HepG2 (cell line): ENCODE measurements around the gene AJM1. TPM values are rescaled to one million over a fixed set of nuclear protein-coding genes. Genes with fewer than 3 reads are reported as not detected.

Source experiments
- ATAC-seq: fragments of 200-7000 bp; cut with Tn5 transposase; 3 replicates; pipeline ENCODE4 v1.9.1; 2020; ENCODE audit warnings: mild to moderate bottlenecking, moderate library complexity
- BruUV-seq: library from RNA; stranded (reverse); fragments of 400-500 nt; replicated peaks from 2 replicates; lab custom pipeline; 2021; lab: Mats Ljungman, UMichigan
- CTCF ChIA-PET: fragments of 300-600 bp; formaldehyde crosslinking; extraction: SDS; loops from one replicate; lab custom pipeline; 2021; ENCODE audit warnings: low total read pairs, inconsistent platforms, low intra/inter-chr PET ratio; lab: Yijun Ruan, JAX
- POLR2A ChIA-PET: fragments of 350-600 bp; sonication (Branson Sonifier 250); formaldehyde crosslinking; loops from one replicate; lab custom pipeline; 2020; ENCODE audit warnings: antibody characterized with exemption, inconsistent platforms; lab: Yijun Ruan, JAX
- DNase-seq: peaks from one replicate; pipeline ENCODE4 v3.0.0-alpha.2; 2015; ENCODE audit warnings: low spot score
- FAIRE-seq: peaks from 3 replicates; lab custom pipeline; 2011; peaks lifted over from hg19 to GRCh38; lab: Jason Lieb, UNC
- H2AFZ ChIP-seq: one replicate; pipeline ENCODE4 v1.6.1; 2011; ENCODE audit warnings: low read length, inconsistent platforms
- H3K27ac ChIP-seq: fragments of 300-600 bp; 3 replicates; pipeline ENCODE4 v1.8.0; 2011; ENCODE audit warnings: mixed run types, mild to moderate bottlenecking, mixed read lengths, low read length, inconsistent platforms; ENCODE audit not compliant: insufficient read depth; ENCODE audit errors: extremely low read length
- H3K27me3 ChIP-seq, 2 experiments: fragments of 200-600 bp in 1 of 2; 2 replicates in 1 of 2; 3 replicates in 1 of 2; pipeline versions ENCODE4 v1.6.0 to v1.8.0; 2011; ENCODE audit warnings: low read length in 2 of 2, mild to moderate bottlenecking in 2 of 2, moderate library complexity in 2 of 2, inconsistent platforms in 1 of 2; ENCODE audit not compliant: insufficient read depth in 2 of 2, control insufficient read depth in 1 of 2
- H3K36me3 ChIP-seq, 2 experiments: fragments of 200-600 bp in 1 of 2; replicated peaks in 1 of 2; 2 replicates in 1 of 2; 3 replicates in 1 of 2; pipeline versions ENCODE4 v1.5.1 to v1.8.0; 2011; ENCODE audit warnings: low read length in 2 of 2, inconsistent platforms in 1 of 2; ENCODE audit not compliant: insufficient read depth in 2 of 2, control insufficient read depth in 1 of 2
- H3K4me1 ChIP-seq: 2 replicates; pipeline ENCODE4 v1.5.1; 2012; ENCODE audit warnings: low read length, inconsistent platforms; ENCODE audit not compliant: insufficient read depth
- H3K4me2 ChIP-seq: 2 replicates; pipeline ENCODE4 v1.6.0; 2011; ENCODE audit warnings: low read depth, low read length, inconsistent platforms
- H3K4me3 ChIP-seq, 3 experiments: fragments of 200-600 bp in 1 of 3; sonication (generic), shearing (Covaris generic) in 1 of 3; replicated peaks in 1 of 3; 2 replicates each; pipeline ENCODE4 v1.5.1; 2011 to 2016; ENCODE audit warnings: low read length in 3 of 3, inconsistent platforms in 2 of 3, low read depth in 2 of 3, mild to moderate bottlenecking in 2 of 3, control low read depth in 1 of 3, mixed read lengths in 1 of 3; ENCODE audit not compliant: insufficient read depth in 1 of 3
- H3K79me2 ChIP-seq: one replicate; pipeline ENCODE4 v1.6.1; 2011; ENCODE audit warnings: low read length, inconsistent platforms; ENCODE audit not compliant: insufficient read depth
- H3K9ac ChIP-seq: 2 replicates; pipeline ENCODE4 v1.6.0; 2011; ENCODE audit warnings: mild to moderate bottlenecking, low read depth, low read length, inconsistent platforms; ENCODE audit not compliant: insufficient read depth
- H3K9me3 ChIP-seq: 2 replicates; pipeline ENCODE4 v1.5.1; 2012; ENCODE audit warnings: mild to moderate bottlenecking, low read length
- H4K20me1 ChIP-seq: 2 replicates; pipeline ENCODE4 v1.6.0; 2011; ENCODE audit warnings: inconsistent platforms, mild to moderate bottlenecking, low read length, moderate library complexity; ENCODE audit not compliant: insufficient read depth
- ELK4 ChIP-seq: sonication (generic); formaldehyde crosslinking; IDR thresholded peaks from 2 replicates; pipeline ENCODE4 v1.9.0; 2021; ENCODE audit warnings: missing genetic modification reagents, borderline replicate concordance
- GATA4 ChIP-seq: sonication (generic); IDR thresholded peaks from 2 replicates; pipeline ENCODE4 v1.6.1; 2016; ENCODE audit warnings: antibody characterized with exemption, low read depth, borderline replicate concordance
- GLI4 ChIP-seq: sonication (generic); formaldehyde crosslinking; IDR thresholded peaks from 2 replicates; pipeline ENCODE4 v1.5.1; 2020; ENCODE audit warnings: missing genetic modification reagents, mild to moderate bottlenecking, moderate library complexity, borderline replicate concordance
- GZF1 ChIP-seq: sonication (generic); formaldehyde crosslinking; IDR thresholded peaks from 2 replicates; pipeline ENCODE4 v1.5.1; 2020; ENCODE audit warnings: mild to moderate bottlenecking, missing genetic modification reagents
- KDM5B ChIP-seq: sonication (generic); formaldehyde crosslinking; IDR thresholded peaks from 2 replicates; pipeline ENCODE4 v1.4.0; 2020; ENCODE audit warnings: missing genetic modification reagents, mild to moderate bottlenecking, borderline replicate concordance
- PAF1 ChIP-seq: IDR thresholded peaks from 2 replicates; pipeline ENCODE4 v1.6.1; 2016; ENCODE audit warnings: missing genetic modification reagents, missing compliant biosample characterization
- PCBP2 ChIP-seq: fragments of 200-400 bp; formaldehyde crosslinking; optimal IDR thresholded peaks from 2 replicates; pipeline ENCODE3; 2018; ENCODE audit warnings: low read length, low read depth; ENCODE audit not compliant: poor library complexity, severe bottlenecking
- RBM22 ChIP-seq: fragments of 200-400 bp; formaldehyde crosslinking; optimal IDR thresholded peaks from 2 replicates; pipeline ENCODE3; 2017; ENCODE audit warnings: mild to moderate bottlenecking, low read length, moderate library complexity
- SOX5 ChIP-seq: IDR thresholded peaks from 2 replicates; pipeline ENCODE4 v1.6.1; 2016; ENCODE audit warnings: borderline replicate concordance
- SOX6 ChIP-seq, 2 experiments: fragments of 450-650 bp in 1 of 2; sonication (generic) in 1 of 2; formaldehyde crosslinking in 1 of 2; IDR thresholded peaks; 2 replicates each; pipeline versions ENCODE4 v1.4.0 to v1.6.1; 2017 to 2020; ENCODE audit warnings: antibody characterized with exemption in 1 of 2, mild to moderate bottlenecking in 1 of 2, missing genetic modification reagents in 1 of 2
- TCF12 ChIP-seq, 2 experiments: fragments of 450-650 bp in 1 of 2; sonication (generic) in 1 of 2; formaldehyde crosslinking in 1 of 2; IDR thresholded peaks; 2 replicates each; pipeline versions ENCODE4 v1.6.1 to v1.8.0; 2017 to 2022; ENCODE audit warnings: antibody characterized with exemption in 1 of 2, mild to moderate bottlenecking in 1 of 2, missing genetic modification reagents in 1 of 2, moderate library complexity in 1 of 2
- THYN1 ChIP-seq: sonication (generic); formaldehyde crosslinking; IDR thresholded peaks from 2 replicates; pipeline ENCODE4 v1.8.1; 2023; ENCODE audit warnings: low read depth, mild to moderate bottlenecking, moderate library complexity, missing genetic modification reagents, borderline replicate concordance
- U2AF2 ChIP-seq: fragments of 200-400 bp; formaldehyde crosslinking; IDR thresholded peaks from 2 replicates; pipeline ENCODE4 v1.6.1; 2017; ENCODE audit warnings: low read depth, mild to moderate bottlenecking, low read length
- ZBTB34 ChIP-seq: sonication (generic); formaldehyde crosslinking; IDR thresholded peaks from 2 replicates; pipeline ENCODE4 v1.8.0; 2022; ENCODE audit warnings: mild to moderate bottlenecking, missing genetic modification reagents
- ZNF160 ChIP-seq: sonication (generic); formaldehyde crosslinking; IDR thresholded peaks from 2 replicates; pipeline ENCODE4 v1.8.0; 2022; ENCODE audit warnings: mild to moderate bottlenecking, inconsistent platforms, missing genetic modification reagents
- ZNF20 ChIP-seq: sonication (generic); formaldehyde crosslinking; IDR thresholded peaks from 2 replicates; pipeline ENCODE4 v1.4.0; 2020; ENCODE audit warnings: mild to moderate bottlenecking, moderate library complexity, missing genetic modification reagents
- ZNF292 ChIP-seq: sonication (generic); formaldehyde crosslinking; IDR thresholded peaks from 2 replicates; pipeline ENCODE4 v1.8.1; 2022; ENCODE audit warnings: mild to moderate bottlenecking, low read depth, missing genetic modification reagents, borderline replicate concordance
- ZNF431 ChIP-seq: sonication (generic); formaldehyde crosslinking; IDR thresholded peaks from 2 replicates; pipeline ENCODE4 v1.9.0; 2022; ENCODE audit warnings: missing genetic modification reagents, low read depth, mild to moderate bottlenecking, borderline replicate concordance
- ZNF75D ChIP-seq: sonication (generic); formaldehyde crosslinking; IDR thresholded peaks from 2 replicates; pipeline ENCODE4 v1.8.1; 2023; ENCODE audit warnings: missing genetic modification reagents, mild to moderate bottlenecking, borderline replicate concordance
- ZNF788 ChIP-seq: sonication (generic); formaldehyde crosslinking; IDR thresholded peaks from 2 replicates; pipeline ENCODE4 v1.5.0; 2020; ENCODE audit warnings: mild to moderate bottlenecking, missing genetic modification reagents, borderline replicate concordance
- WGBS: methylation state at CpG from one replicate; pipeline ENCODE4 v1.1.6; 2017; ENCODE audit warnings: low lambda C conversion rate; 5-methylcytosine and 5-hydroxymethylcytosine counted together
- in situ Hi-C: cut with HindIII; loops from 2 replicates; pipeline ENCODE4 v1.10.0; 2017; ENCODE audit warnings: low pct_unique_long_range_greater_than_20kb; ENCODE audit not compliant: extremely low pct_ligation_motif_present
- intact Hi-C: fragments of 100-400 bp; cut with micrococcal nuclease; formaldehyde crosslinking; loops from one replicate; pipeline ENCODE4 v1.10.0; 2022; ENCODE audit not compliant: unreplicated experiment
- polyA plus RNA-seq, 8 experiments: library from polyadenylated mRNA; depleted of rRNA in 3 of 8; stranded (reverse) in 7 of 8; unstranded in 1 of 8; fragments of >200 nt; fragmentation: Illumina TruSeq in 4 of 8; extraction: Trizol in 4 of 8; gene quantifications; 2 replicates each; pipeline versions ENCODE4 v1.2.1 to v1.2.3, GENCODE V29; 2011 to 2016; ENCODE audit warnings: low read depth in 4 of 8, missing spikeins in 1 of 8, mixed read lengths in 1 of 8; ENCODE audit not compliant: insufficient read depth in 1 of 8
- total RNA-seq, 5 experiments: library from RNA; depleted of rRNA; stranded (reverse); fragments of >200 nt; fragmentation: Illumina TruSeq; extraction: Trizol; gene quantifications; 2 replicates each; pipeline ENCODE4 v1.2.3, GENCODE V29; 2016; ENCODE audit warnings: low read depth in 1 of 5

The AJM1 gene
- total and polyA plus RNA-seq, 2 of the 13 experiments (the other 11 are each of a cell fraction or from before 2014, with no cell fraction given) = 1.1 to 1.2 TPM

DNA sequence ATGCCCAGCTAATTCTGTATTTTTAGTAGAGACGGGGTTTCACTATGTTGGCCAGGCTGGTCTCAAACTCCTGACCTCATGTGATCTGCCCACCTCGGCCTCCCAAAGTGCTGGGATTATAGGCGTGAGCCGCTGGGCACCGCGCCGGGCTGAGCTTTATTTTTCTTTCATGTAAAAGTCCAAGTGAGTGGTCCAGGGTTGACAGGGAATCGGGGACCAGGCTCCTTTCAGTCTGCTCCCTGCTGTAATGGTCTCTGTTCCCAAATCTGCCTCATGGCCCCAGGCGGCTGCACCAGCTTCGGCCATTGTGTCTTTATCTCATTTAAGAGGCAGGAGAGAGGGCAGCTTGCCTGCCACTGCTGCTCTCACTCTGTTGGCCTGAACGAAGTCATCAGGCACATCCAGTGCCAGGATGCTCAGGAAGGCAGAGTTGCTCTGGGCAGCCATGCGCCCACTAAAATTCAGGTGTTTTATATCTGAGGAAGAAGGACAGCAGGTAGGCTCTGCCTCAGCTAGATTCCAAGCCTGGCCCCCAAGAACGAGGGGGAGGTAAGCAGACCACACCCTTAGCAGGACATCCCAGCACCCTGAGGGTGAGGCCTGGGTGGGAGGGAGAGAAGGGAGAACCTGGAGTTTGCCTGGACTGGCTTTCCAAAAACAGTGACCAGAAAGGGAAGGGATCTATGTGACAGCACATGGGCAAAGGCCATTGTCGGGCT lies 47.8 kb upstream of the AJM1 start:
- H3K79me2 ChIP-seq = peaks cover 37% of the 10 kb centered on the region
- no peaks in the 10 kb centered on the region; a peak in 1 of 5 replicates for H3K27me3 ChIP-seq
- in situ Hi-C loops = no loop called here
- peak overlapping the region; percentile 5 for H3K27ac ChIP-seq
- H3K9ac ChIP-seq = peak overlapping the region; percentile 5; the same call in 1 of the 2 replicates
- intact Hi-C loops = no loop called here
- BruUV-seq = no TSS peak
- FAIRE-seq (no peak), ATAC-seq (no peak), DNase-seq (no peak)
- H2AFZ ChIP-seq = no peak overlapping the region
- no peak overlapping the region; a peak in 1 of 6 replicates for H3K4me3 ChIP-seq
- H3K4me2 ChIP-seq = peak overlapping the region; percentile 41; the same call in 1 of the 2 replicates
- WGBS = 95% methylated on average over 14 of the region's 14 CpGs
- H3K4me1 ChIP-seq = peaks cover 83% of the 10 kb centered on the region
- POLR2A ChIA-PET = interaction anchor here (2.3 kb wide), 1 partner anchor 13 kb away, joined by 12 read pairs; the partner anchor contains the start of gene RABL6
- CTCF ChIA-PET = no interaction called here
- 0 out of 5 replicates have a peak, but pooled peaks cover 0 to 12% of the 10 kb centered on the region in 2 experiments for H3K36me3 ChIP-seq
- no peaks in the 10 kb centered on the region for H4K20me1 ChIP-seq
- H3K9me3 ChIP-seq = no peaks in the 10 kb centered on the region
- TF ChIP-seq U2AF2 = no peak
- no peak for TF ChIP-seq GZF1 (CRISPR knock-in tag)
- peak; percentile 22; the same call in 1 of the 2 replicates for TF ChIP-seq ZNF431 (CRISPR knock-in tag)
- no peak for TF ChIP-seq ZBTB34 (CRISPR knock-in tag)
- no peak for TF ChIP-seq SOX5 (CRISPR knock-in tag)
- TF ChIP-seq ELK4 = no peak
- no peak for TF ChIP-seq THYN1 (CRISPR knock-in tag)
- no peak for TF ChIP-seq GLI4 (CRISPR knock-in tag)
- no peak for TF ChIP-seq KDM5B
- TF ChIP-seq GATA4 = 0 out of 2 replicates have a peak, but pooled peaks have one; percentile 13
- no peak for TF ChIP-seq ZNF75D (CRISPR knock-in tag)
- TF ChIP-seq TCF12 (IDR thresholded peaks at IDR 0.05) = no peak
- TF ChIP-seq TCF12 (CRISPR knock-in tag; IDR thresholded peaks at IDR 0.05) = no peak
- TF ChIP-seq PAF1 (CRISPR knock-in tag) = no peak
- TF ChIP-seq SOX6 (IDR thresholded peaks at IDR 0.05) = no peak
- no peak for TF ChIP-seq SOX6 (CRISPR knock-in tag; IDR thresholded peaks at IDR 0.05)
- no peak for TF ChIP-seq ZNF160 (CRISPR knock-in tag)
- TF ChIP-seq ZNF292 (CRISPR knock-in tag) = no peak
- TF ChIP-seq ZNF20 = no peak
- TF ChIP-seq ZNF788 (CRISPR knock-in tag) = peak; percentile 30; the same call in 1 of the 2 replicates
- TF ChIP-seq RBM22 = peak; percentile 16
- no peak for TF ChIP-seq PCBP2
